Osteocyte (in vitro differentiated cells): Measurements from ENCODE around the gene TRMT61A. TPM values are rescaled to one million over a fixed set of nuclear protein-coding genes. Genes with fewer than 3 reads are reported as not detected.

Experiments used
- DNase-seq: peaks from one replicate; pipeline ENCODE4 v3.0.0; 2021; ENCODE audit warnings: mixed read lengths; ENCODE audit not compliant: unreplicated experiment; ENCODE audit errors: extremely low spot score
- H3K27ac Mint-ChIP-seq: one replicate; pipeline ENCODE4 v1.8.0; 2021; ENCODE audit warnings: mild to moderate bottlenecking, mixed read lengths; ENCODE audit not compliant: unreplicated experiment
- H3K27me3 Mint-ChIP-seq: one replicate; pipeline ENCODE4 v1.8.0; 2021; ENCODE audit warnings: mixed read lengths; ENCODE audit not compliant: unreplicated experiment
- H3K36me3 Mint-ChIP-seq: one replicate; pipeline ENCODE4 v1.8.0; 2021; ENCODE audit warnings: mixed read lengths; ENCODE audit not compliant: unreplicated experiment
- H3K4me1 Mint-ChIP-seq: one replicate; pipeline ENCODE4 v1.8.0; 2021; ENCODE audit warnings: mixed read lengths; ENCODE audit not compliant: unreplicated experiment
- H3K4me3 Mint-ChIP-seq: one replicate; pipeline ENCODE4 v1.8.0; 2021; ENCODE audit warnings: mild to moderate bottlenecking, moderate library complexity, mixed read lengths; ENCODE audit not compliant: unreplicated experiment
- H3K9me3 Mint-ChIP-seq: one replicate; pipeline ENCODE4 v1.8.0; 2021; ENCODE audit warnings: mixed read lengths; ENCODE audit not compliant: unreplicated experiment
- CTCF ChIP-seq: fragments of 200-600 bp; sonication (generic); IDR thresholded peaks from 2 replicates; pipeline ENCODE4 v1.5.0; 2021; ENCODE audit warnings: antibody characterized with exemption, mild to moderate bottlenecking, moderate library complexity
- total RNA-seq: library from RNA; stranded (reverse); gene quantifications from 2 replicates; pipeline ENCODE4 v1.2.1, GENCODE V29; 2021

TRMT61A gene
- total RNA-seq, 1 donor from 2014 or later = 11.5 TPM

- TF ChIP-seq CTCF = no peak
- DNase-seq = no peak
- Mint-ChIP-seq H3K27ac (no peak overlapping the region), H3K4me1 (peaks cover 31% of the 10 kb centered on the region), H3K36me3 (no peaks in the 10 kb centered on the region), H3K27me3 (no peaks in the 10 kb centered on the region), H3K4me3 (peak overlapping the region; percentile 32), H3K9me3 (no peaks in the 10 kb centered on the region)
Measured at GRCh38 chr14:103531421-103532215, 2.6 kb downstream of the TRMT61A start.

DNA sequence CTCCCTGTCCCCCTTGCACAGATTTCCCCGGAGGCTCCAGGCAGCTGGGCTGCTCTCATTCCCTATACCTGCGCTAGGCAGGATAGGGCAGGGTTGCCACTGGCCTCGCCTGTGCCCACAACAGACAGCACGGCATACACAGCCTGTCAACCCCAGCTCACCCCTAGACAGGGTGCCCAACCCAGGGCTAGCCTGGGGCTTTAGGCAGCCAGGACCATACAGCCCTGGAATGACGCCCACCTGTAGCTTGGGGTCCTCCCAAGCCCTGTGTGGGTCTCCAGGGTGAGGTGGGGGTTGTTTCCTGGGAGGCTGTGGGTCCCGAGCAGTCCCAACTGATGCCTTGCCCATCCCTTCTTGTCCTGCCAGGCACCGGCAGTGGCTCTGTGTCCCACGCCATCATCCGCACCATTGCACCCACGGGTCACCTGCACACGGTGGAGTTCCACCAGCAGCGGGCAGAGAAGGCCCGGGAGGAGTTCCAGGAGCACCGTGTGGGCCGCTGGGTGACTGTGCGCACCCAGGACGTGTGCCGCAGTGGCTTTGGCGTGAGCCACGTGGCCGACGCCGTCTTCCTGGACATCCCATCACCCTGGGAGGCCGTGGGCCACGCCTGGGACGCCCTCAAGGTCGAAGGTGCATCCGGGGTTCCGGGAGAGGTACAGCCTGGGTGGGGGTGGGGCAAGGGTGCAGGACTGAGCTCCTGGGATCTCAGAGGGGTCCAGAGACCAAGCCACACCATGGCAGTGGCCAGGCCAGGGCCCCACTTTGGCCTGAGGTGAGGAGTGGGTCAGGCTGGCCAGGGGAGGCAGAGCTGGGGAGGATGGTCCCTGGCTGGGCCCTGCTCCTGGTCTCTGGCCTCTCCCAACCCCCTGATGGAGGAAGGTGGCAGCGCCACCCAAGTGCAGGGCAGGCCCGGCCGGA is 3.5 kb downstream of the TRMT61A start:
- Mint-ChIP-seq H3K27me3 (no peaks in the 10 kb centered on the region), H3K9me3 (no peaks in the 10 kb centered on the region), H3K27ac (no peak overlapping the region), H3K4me1 (peaks cover 33% of the 10 kb centered on the region), H3K4me3 (no peak overlapping the region), H3K36me3 (no peaks in the 10 kb centered on the region)
- TF ChIP-seq CTCF = no peak
- DNase-seq = no peak

DNA sequence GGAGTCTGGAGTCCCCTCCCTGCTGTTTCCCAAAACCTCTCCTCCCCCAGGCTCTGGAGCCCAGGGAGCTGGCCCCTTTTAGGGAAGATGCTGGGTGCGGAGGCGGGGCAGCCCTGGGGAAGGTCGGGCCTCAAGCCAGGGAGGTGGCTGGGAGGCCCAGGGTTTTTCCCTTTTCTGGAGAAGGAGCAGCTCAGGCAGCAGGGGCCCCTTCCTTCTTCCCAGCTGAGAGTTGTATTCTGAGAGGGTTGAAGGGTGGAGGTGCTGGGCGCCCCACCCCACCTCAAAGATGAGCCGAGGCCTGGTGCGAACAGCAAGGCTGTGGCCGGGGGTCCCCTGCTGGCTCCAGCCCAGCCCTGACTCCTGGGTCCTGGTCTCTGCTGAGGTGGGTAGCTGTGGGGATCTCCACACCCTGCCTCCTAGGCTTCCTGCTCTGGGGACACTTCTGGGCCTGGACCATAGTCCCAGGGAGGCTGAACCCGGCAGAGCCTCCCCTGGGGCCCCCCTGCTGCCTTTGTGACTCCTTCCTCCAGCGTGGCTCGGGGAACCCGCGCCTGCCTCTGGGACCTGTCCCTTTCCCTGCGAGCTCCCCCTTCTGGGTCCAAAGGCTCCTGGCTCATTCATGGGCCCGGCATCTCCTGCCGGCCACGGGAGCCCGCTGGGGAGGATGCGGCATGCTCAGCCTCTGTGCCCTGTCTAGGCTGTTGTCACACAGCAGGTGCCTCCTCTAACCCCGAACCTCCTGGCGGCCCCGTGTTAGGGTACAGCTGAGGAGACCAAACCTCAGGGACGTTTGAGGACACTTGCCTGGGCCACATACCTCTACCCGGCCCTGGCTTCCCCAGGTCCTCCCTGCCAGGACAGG is 4.4 kb downstream of the TRMT61A start:
- Mint-ChIP-seq H3K27me3 (no peaks in the 10 kb centered on the region), H3K4me1 (peaks cover 25% of the 10 kb centered on the region), H3K36me3 (no peaks in the 10 kb centered on the region), H3K27ac (no peak overlapping the region), H3K9me3 (no peaks in the 10 kb centered on the region), H3K4me3 (no peak overlapping the region)
- TF ChIP-seq CTCF = no peak
- no peak for DNase-seq

DNA sequence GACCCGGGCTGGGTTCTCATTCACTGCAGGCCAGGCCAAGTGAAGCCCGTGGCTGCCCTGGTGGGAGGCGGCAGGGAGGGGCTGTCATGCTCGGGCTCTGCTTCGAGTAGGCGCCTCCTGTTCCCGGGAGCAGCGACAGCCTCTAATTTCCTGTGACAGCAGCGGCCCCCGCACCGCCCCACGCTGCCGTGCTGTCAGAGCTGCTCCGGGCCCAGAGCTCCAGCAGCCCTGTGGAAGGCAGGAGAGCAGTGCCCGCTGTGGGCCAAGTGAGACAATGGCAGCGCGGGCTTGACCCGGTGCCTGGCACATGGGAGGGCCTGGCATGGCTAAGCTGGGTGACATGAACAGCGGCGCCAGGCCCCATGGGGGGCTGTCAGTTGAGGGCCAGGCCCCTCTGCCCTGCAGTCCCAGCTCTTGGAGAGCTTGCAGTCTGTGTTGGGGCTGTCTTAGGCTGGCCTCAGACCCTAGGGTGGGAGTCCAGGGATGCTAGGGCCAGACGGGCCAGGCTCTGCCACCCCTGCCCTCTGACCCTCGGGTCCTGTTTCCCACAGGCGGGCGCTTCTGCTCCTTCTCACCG is 5.1 kb downstream of the TRMT61A start:
- Mint-ChIP-seq H3K27me3 (no peaks in the 10 kb centered on the region), H3K4me3 (no peak overlapping the region), H3K9me3 (no peaks in the 10 kb centered on the region), H3K27ac (no peak overlapping the region), H3K36me3 (no peaks in the 10 kb centered on the region), H3K4me1 (peaks cover 21% of the 10 kb centered on the region)
- no peak for TF ChIP-seq CTCF
- no peak for DNase-seq
